HepG2 (cell line): ENCODE results near the gene USP2. TPM values are rescaled to one million over a fixed set of nuclear protein-coding genes. Genes with fewer than 3 reads are reported as not detected.

Source experiments
- ATAC-seq: fragments of 200-7000 bp; cut with Tn5 transposase; 3 replicates; pipeline ENCODE4 v1.9.1; 2020; ENCODE audit warnings: mild to moderate bottlenecking, moderate library complexity
- BruUV-seq: library from RNA; stranded (reverse); fragments of 400-500 nt; replicated peaks from 2 replicates; lab custom pipeline; 2021; lab: Mats Ljungman, UMichigan
- CTCF ChIA-PET: fragments of 300-600 bp; formaldehyde crosslinking; extraction: SDS; loops from one replicate; lab custom pipeline; 2021; ENCODE audit warnings: low total read pairs, inconsistent platforms, low intra/inter-chr PET ratio; lab: Yijun Ruan, JAX
- POLR2A ChIA-PET: fragments of 350-600 bp; sonication (Branson Sonifier 250); formaldehyde crosslinking; loops from one replicate; lab custom pipeline; 2020; ENCODE audit warnings: antibody characterized with exemption, inconsistent platforms; lab: Yijun Ruan, JAX
- DNase-seq: peaks from one replicate; pipeline ENCODE4 v3.0.0-alpha.2; 2015; ENCODE audit warnings: low spot score
- FAIRE-seq: peaks from 3 replicates; lab custom pipeline; 2011; peaks lifted over from hg19 to GRCh38; lab: Jason Lieb, UNC
- H2AFZ ChIP-seq: one replicate; pipeline ENCODE4 v1.6.1; 2011; ENCODE audit warnings: low read length, inconsistent platforms
- H3K27ac ChIP-seq: fragments of 300-600 bp; 3 replicates; pipeline ENCODE4 v1.8.0; 2011; ENCODE audit warnings: mixed run types, mild to moderate bottlenecking, mixed read lengths, low read length, inconsistent platforms; ENCODE audit not compliant: insufficient read depth; ENCODE audit errors: extremely low read length
- H3K27me3 ChIP-seq, 2 experiments: fragments of 200-600 bp in 1 of 2; 2 replicates in 1 of 2; 3 replicates in 1 of 2; pipeline versions ENCODE4 v1.6.0 to v1.8.0; 2011; ENCODE audit warnings: low read length in 2 of 2, mild to moderate bottlenecking in 2 of 2, moderate library complexity in 2 of 2, inconsistent platforms in 1 of 2; ENCODE audit not compliant: insufficient read depth in 2 of 2, control insufficient read depth in 1 of 2
- H3K36me3 ChIP-seq, 2 experiments: fragments of 200-600 bp in 1 of 2; replicated peaks in 1 of 2; 2 replicates in 1 of 2; 3 replicates in 1 of 2; pipeline versions ENCODE4 v1.5.1 to v1.8.0; 2011; ENCODE audit warnings: low read length in 2 of 2, inconsistent platforms in 1 of 2; ENCODE audit not compliant: insufficient read depth in 2 of 2, control insufficient read depth in 1 of 2
- H3K4me1 ChIP-seq: 2 replicates; pipeline ENCODE4 v1.5.1; 2012; ENCODE audit warnings: low read length, inconsistent platforms; ENCODE audit not compliant: insufficient read depth
- H3K4me2 ChIP-seq: 2 replicates; pipeline ENCODE4 v1.6.0; 2011; ENCODE audit warnings: low read depth, low read length, inconsistent platforms
- H3K4me3 ChIP-seq, 3 experiments: fragments of 200-600 bp in 1 of 3; sonication (generic), shearing (Covaris generic) in 1 of 3; replicated peaks in 1 of 3; 2 replicates each; pipeline ENCODE4 v1.5.1; 2011 to 2016; ENCODE audit warnings: low read length in 3 of 3, inconsistent platforms in 2 of 3, low read depth in 2 of 3, mild to moderate bottlenecking in 2 of 3, control low read depth in 1 of 3, mixed read lengths in 1 of 3; ENCODE audit not compliant: insufficient read depth in 1 of 3
- H3K79me2 ChIP-seq: one replicate; pipeline ENCODE4 v1.6.1; 2011; ENCODE audit warnings: low read length, inconsistent platforms; ENCODE audit not compliant: insufficient read depth
- H3K9ac ChIP-seq: 2 replicates; pipeline ENCODE4 v1.6.0; 2011; ENCODE audit warnings: mild to moderate bottlenecking, low read depth, low read length, inconsistent platforms; ENCODE audit not compliant: insufficient read depth
- H3K9me3 ChIP-seq: 2 replicates; pipeline ENCODE4 v1.5.1; 2012; ENCODE audit warnings: mild to moderate bottlenecking, low read length
- H4K20me1 ChIP-seq: 2 replicates; pipeline ENCODE4 v1.6.0; 2011; ENCODE audit warnings: inconsistent platforms, mild to moderate bottlenecking, low read length, moderate library complexity; ENCODE audit not compliant: insufficient read depth
- POLR2G ChIP-seq: fragments of 200-400 bp; formaldehyde crosslinking; IDR thresholded peaks from 2 replicates; pipeline ENCODE4 v1.6.1; 2018; ENCODE audit warnings: mild to moderate bottlenecking, low read depth, low read length, moderate library complexity
- SNAPC5 ChIP-seq: sonication (generic); formaldehyde crosslinking; IDR thresholded peaks from 2 replicates; pipeline ENCODE4 v1.8.1; 2023; ENCODE audit warnings: mild to moderate bottlenecking, missing genetic modification reagents, borderline replicate concordance
- ZC3H13 ChIP-seq: sonication (generic); formaldehyde crosslinking; IDR thresholded peaks from 2 replicates; pipeline ENCODE4 v1.8.1; 2023; ENCODE audit warnings: mild to moderate bottlenecking, missing genetic modification reagents, moderate library complexity
- ZKSCAN1 ChIP-seq: fragments of 150-350 bp; IDR thresholded peaks from 2 replicates; pipeline ENCODE4 v1.6.1; 2014; ENCODE audit warnings: low read length
- ZNF136 ChIP-seq: sonication (generic); formaldehyde crosslinking; IDR thresholded peaks from 2 replicates; pipeline ENCODE4 v1.8.1; 2022; ENCODE audit warnings: low read depth, mild to moderate bottlenecking, moderate library complexity, missing genetic modification reagents
- WGBS: methylation state at CpG from one replicate; pipeline ENCODE4 v1.1.6; 2017; ENCODE audit warnings: low lambda C conversion rate; 5-methylcytosine and 5-hydroxymethylcytosine counted together
- in situ Hi-C: cut with HindIII; loops from 2 replicates; pipeline ENCODE4 v1.10.0; 2017; ENCODE audit warnings: low pct_unique_long_range_greater_than_20kb; ENCODE audit not compliant: extremely low pct_ligation_motif_present
- intact Hi-C: fragments of 100-400 bp; cut with micrococcal nuclease; formaldehyde crosslinking; loops from one replicate; pipeline ENCODE4 v1.10.0; 2022; ENCODE audit not compliant: unreplicated experiment
- polyA plus RNA-seq, 8 experiments: library from polyadenylated mRNA; depleted of rRNA in 3 of 8; stranded (reverse) in 7 of 8; unstranded in 1 of 8; fragments of >200 nt; fragmentation: Illumina TruSeq in 4 of 8; extraction: Trizol in 4 of 8; gene quantifications; 2 replicates each; pipeline versions ENCODE4 v1.2.1 to v1.2.3, GENCODE V29; 2011 to 2016; ENCODE audit warnings: low read depth in 4 of 8, missing spikeins in 1 of 8, mixed read lengths in 1 of 8; ENCODE audit not compliant: insufficient read depth in 1 of 8
- total RNA-seq, 5 experiments: library from RNA; depleted of rRNA; stranded (reverse); fragments of >200 nt; fragmentation: Illumina TruSeq; extraction: Trizol; gene quantifications; 2 replicates each; pipeline ENCODE4 v1.2.3, GENCODE V29; 2016; ENCODE audit warnings: low read depth in 1 of 5

Gene USP2
- total and polyA plus RNA-seq, 2 of the 13 experiments (the other 11 are each of a cell fraction or from before 2014, with no cell fraction given): 2.5 to 6.0 TPM

DNA sequence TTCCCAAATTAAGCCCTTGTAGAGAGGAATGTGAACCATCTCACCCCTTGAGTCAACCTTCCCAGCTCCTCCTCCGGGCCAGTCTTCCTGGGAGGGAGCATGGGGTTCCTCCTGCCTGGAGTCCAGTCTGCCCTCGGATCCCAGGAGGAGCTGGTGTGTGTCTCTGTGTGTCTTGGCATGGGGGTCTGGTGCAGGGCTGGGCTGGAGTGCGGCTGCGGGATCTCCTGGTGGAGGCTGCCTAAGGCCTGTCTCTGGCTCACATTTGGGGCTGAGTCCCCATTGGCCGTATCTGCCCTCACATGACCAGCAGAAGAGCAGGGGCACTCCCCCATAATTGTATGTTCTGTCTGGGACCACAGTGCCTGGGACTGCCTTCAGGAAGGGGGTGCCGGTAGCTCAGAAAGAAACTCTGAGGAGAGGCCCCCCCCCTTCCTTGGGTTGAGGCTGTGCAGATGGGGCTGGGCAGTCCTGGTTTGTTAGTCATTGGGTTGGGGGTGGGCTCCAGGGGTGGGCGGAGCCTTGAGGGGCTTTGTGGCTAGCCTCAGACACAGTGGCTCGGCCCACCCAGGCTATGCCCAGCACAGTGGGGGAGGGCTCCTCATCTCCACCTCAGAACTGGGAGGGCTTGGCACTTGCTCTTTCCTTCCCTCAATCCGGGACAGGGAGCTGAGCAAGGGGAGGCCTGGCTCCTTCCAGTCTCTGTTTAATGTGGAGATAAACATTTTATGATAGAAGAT lies 43.7 kb downstream of the USP2 start:
- ChIA-PET CTCF (interaction anchor here (1.3 to 1.9 kb wide), 4 partner anchors 15 to 44 kb away, joined by 4 to 17 read pairs (median 9); partner anchors contain the start of gene USP2), POLR2A (interaction anchor here (0.8 to 2.3 kb wide), 10 partner anchors 10 to 44 kb away, joined by 3 to 29 read pairs (median 4); partner anchors contain the start of genes MCAM and USP2)
- Histone ChIP-seq H3K79me2 (peaks cover 24% of the 10 kb centered on the region), H3K4me2 (peak overlapping the region; percentile 26; the same call in 1 of the 2 replicates), H3K27ac (no peak overlapping the region), H3K27me3 (peaks cover 0 to 20% of the 10 kb centered on the region in 2 experiments; a peak in 3 of 5 replicates), H3K36me3 (peaks cover 8 to 14% of the 10 kb centered on the region in 2 experiments; a peak in 4 of 5 replicates), H3K9me3 (no peaks in the 10 kb centered on the region), H3K4me3 (no peak overlapping the region), H2AFZ (no peak overlapping the region), H3K4me1 (peaks cover 59% of the 10 kb centered on the region), H4K20me1 (peaks cover 4% of the 10 kb centered on the region; the same call in 1 of the 2 replicates), H3K9ac (no peak overlapping the region)
- BruUV-seq: no TSS peak
- intact Hi-C loops: loop anchor here (1.0 kb wide), 1 partner anchor 37 kb away; no protein-coding TSS in a partner anchor
- in situ Hi-C loops: loop anchor here (5.0 to 10.0 kb wide), 2 partner anchors 35 to 137 kb away; no protein-coding TSS in a partner anchor
- DNase-seq (no peak), FAIRE-seq (no peak), ATAC-seq (no peak)
- WGBS: 89% methylated on average over 3 of the region's 9 CpGs
- TF ChIP-seq SNAPC5: no peak
- TF ChIP-seq ZC3H13: 0 out of 2 replicates have a peak, but pooled peaks have one; percentile 3
- no peak for TF ChIP-seq ZKSCAN1
- TF ChIP-seq ZNF136 (CRISPR knock-in tag): no peak
- TF ChIP-seq POLR2G: 0 out of 2 replicates have a peak, but pooled peaks have one; percentile 29
